NCI-H2171 (cell line): ENCODE results near the gene PTPRA.

Experiments
- DNase-seq: peaks from one replicate; lab custom pipeline; 2025; lab: John Stamatoyannopoulos, UW

Gene PTPRA

GRCh38 chr20:2858591-2858990, 14.7 kb upstream of the PTPRA start:
- DNase-seq, result no peak

- no peak for DNase-seq
These were observed 13.8 kb upstream of the PTPRA start for GRCh38 chr20:2859330-2860121.

- no peak for DNase-seq
These were observed 8.7 kb upstream of the PTPRA start for GRCh38 chr20:2864626-2865025.

- no peak for DNase-seq
These were observed 8.2 kb upstream of the PTPRA start for GRCh38 chr20:2865101-2865500.

- no peak for DNase-seq
These were observed 7.7 kb upstream of the PTPRA start for GRCh38 chr20:2865630-2866029.

- no peak for DNase-seq
These were observed 7.0 kb upstream of the PTPRA start for GRCh38 chr20:2866236-2866635.

- DNase-seq, result no peak
These were observed 6.0 kb upstream of the PTPRA start for GRCh38 chr20:2867081-2867864.

- DNase-seq, result no peak
These were observed 3.9 kb upstream of the PTPRA start for GRCh38 chr20:2869381-2869780.

- no peak for DNase-seq
These were observed 2.2 kb upstream of the PTPRA start for GRCh38 chr20:2871111-2871465.

GRCh38 chr20:2871661-2872458, 1.4 kb upstream of the PTPRA start:
- DNase-seq, result no peak

GRCh38 chr20:2872459-2873009, 747 bp upstream of the PTPRA start:
- DNase-seq, result peak; percentile 77

GRCh38 chr20:2873747-2874041, 413 bp downstream of the PTPRA start:
- peak; percentile 78 for DNase-seq

GRCh38 chr20:2874456-2874855, 1.2 kb downstream of the PTPRA start:
- no peak for DNase-seq

- no peak for DNase-seq
These were observed 2.5 kb downstream of the PTPRA start for GRCh38 chr20:2875690-2876203.

- DNase-seq, result no peak
These were observed 5.2 kb downstream of the PTPRA start for GRCh38 chr20:2878515-2878914.

- DNase-seq, result peak; percentile 48
These were observed 5.9 kb downstream of the PTPRA start for GRCh38 chr20:2879146-2879545.

- no peak for DNase-seq
These were observed 7.4 kb downstream of the PTPRA start for GRCh38 chr20:2880650-2881049.

GRCh38 chr20:2883726-2884637, 10.7 kb downstream of the PTPRA start:
- DNase-seq, result no peak

- no peak for DNase-seq
These were observed 14.4 kb downstream of the PTPRA start for GRCh38 chr20:2887715-2888114.

- no peak for DNase-seq
These were observed 15.1 kb downstream of the PTPRA start for GRCh38 chr20:2888224-2888955.

- no peak for DNase-seq
These were observed 15.9 kb downstream of the PTPRA start for GRCh38 chr20:2889209-2889608.
